Psoas muscle (tissue), 8 donors: ENCODE data around the gene PCGF3. TPM values are rescaled to one million over a fixed set of nuclear protein-coding genes. Genes with fewer than 3 reads are reported as not detected.

Experiments
- ATAC-seq, 4 donors: fragments of 200-7000 bp; cut with Tn5 transposase; one replicate each; pipeline ENCODE4 v1.9.1; 2020; ENCODE audit warnings: moderate library complexity in 3 of 4, mild to moderate bottlenecking in 2 of 4
- DNase-seq, 2 donors: peaks; one replicate each; pipeline ENCODE4 v3.0.0-alpha.2; 2020
- H3K27ac ChIP-seq: fragments of 200-600 bp; one replicate; pipeline ENCODE4 v1.8.0; 2022
- H3K27me3 ChIP-seq, 3 donors: fragments of 200-600 bp in 1 of 3; one replicate each; pipeline versions ENCODE4 v1.6.1 to v1.8.0; 2013 to 2022; ENCODE audit warnings: low read length in 2 of 3, mild to moderate bottlenecking in 2 of 3, moderate library complexity in 1 of 3; ENCODE audit not compliant: insufficient read depth in 3 of 3
- H3K36me3 ChIP-seq, 2 donors: fragments of 200-600 bp in 1 of 2; one replicate each; pipeline versions ENCODE4 v1.6.1 to v1.8.0; 2013 to 2022; ENCODE audit warnings: low read depth in 1 of 2, mild to moderate bottlenecking in 1 of 2, moderate library complexity in 1 of 2; ENCODE audit not compliant: insufficient read depth in 1 of 2
- H3K4me1 ChIP-seq: fragments of 200-600 bp; one replicate; pipeline ENCODE4 v1.8.0; 2022
- H3K4me3 ChIP-seq: fragments of 200-600 bp; one replicate; pipeline ENCODE4 v1.8.0; 2022; ENCODE audit warnings: mild to moderate bottlenecking
- H3K9me3 ChIP-seq: fragments of 200-600 bp; one replicate; pipeline ENCODE4 v1.8.0; 2022
- CTCF ChIP-seq: fragments of 200-600 bp; IDR thresholded peaks from one replicate; pipeline ENCODE4 v1.8.0; 2022; ENCODE audit warnings: antibody characterized with exemption
- WGBS, 3 donors: extraction: QIAGEN DNeasy Blood & Tissue Kit; methylation state at CpG; one replicate each; pipeline versions ENCODE4 v1.1.6 to v1.1.7; 2013; 5-methylcytosine and 5-hydroxymethylcytosine counted together
- intact Hi-C, 2 donors: fragments of 100-400 bp; cut with DNase I; formaldehyde crosslinking; loops; one replicate each; pipeline versions ENCODE4 v1.11.0 to v1.14.2; 2022
- polyA plus RNA-seq, 3 donors: library from polyadenylated mRNA; stranded (reverse); fragments of 200-250 nt; gene quantifications; one replicate each; pipeline ENCODE4 v1.2.3, GENCODE V29; 2013
- total RNA-seq, 4 donors: library from RNA; stranded (reverse); fragmentation: NEBNext Ultra II Directional in 2 of 4; extraction: Animal tissue kit (Norgen Biotek cat#: 25700) in 2 of 4; gene quantifications; one replicate each; pipeline versions ENCODE4 v1.2.1 to v1.2.4, GENCODE V29; 2021 to 2023
- donor health status: healthy with polysubstance abuse.
- donor health status: DM: no; HTN: no; CAD: no; lungs with moderate emphysema.
- donor health status: Bipolar disorder and iron deficiency.
- donor health status: healthy.
- donor health status: DM: yes; HTN: yes; CAD: no.
- donor health status: DM: no; HTN: no; CAD: no.
- donor health status: DM: no; HTN: no; CAD: no.
- donor health status: DM: yes; HTN: yes; CAD: no.

The PCGF3 gene
- total and polyA plus RNA-seq, 7 donors = 10.9 to 19.2 (median 15.1) TPM

- ATAC-seq = no peak
These were observed 103.4 kb downstream of the PCGF3 start for GRCh38 chr4:808860-809570.

GRCh38 chr4:813900-814299, 108.3 kb downstream of the PCGF3 start:
- DNase-seq = no peak
- no peak for TF ChIP-seq CTCF
- ATAC-seq = no peak
- H3K36me3 ChIP-seq = no peaks in the 10 kb centered on the region
- peaks cover 3 to 60% (median 12%) of the 10 kb centered on the region in 3 donors for H3K27me3 ChIP-seq
- no peak overlapping the region for H3K27ac ChIP-seq
- 55 to 63% (median 57%) methylated on average over 10 of the region's 10 CpGs for WGBS, 3 donors
- no peak overlapping the region for H3K4me3 ChIP-seq
- H3K9me3 ChIP-seq = no peaks in the 10 kb centered on the region
- intact Hi-C loops = no loop called here
- no peaks in the 10 kb centered on the region for H3K4me1 ChIP-seq

More at GRCh38 chr4:808860-809570, 103.4 kb downstream of the PCGF3 start:
- Histone ChIP-seq H3K9me3 (peaks cover 3% of the 10 kb centered on the region), H3K27ac (no peak overlapping the region), H3K36me3 (no peaks in the 10 kb centered on the region), H3K4me3 (no peak overlapping the region), H3K4me1 (no peaks in the 10 kb centered on the region), H3K27me3 (peaks cover 3 to 54% (median 11%) of the 10 kb centered on the region in 3 donors)
- peak in 1 of 2 donors; percentile 18 for DNase-seq
- intact Hi-C loops = no loop called here
- no peak for TF ChIP-seq CTCF
- WGBS, 3 donors = 78 to 83% (median 82%) methylated on average over 27 to 30 of the region's 30 CpGs

GRCh38 chr4:814312-814850, 108.7 kb downstream of the PCGF3 start:
- peak in 1 of 2 donors; percentile 22 for DNase-seq
- intact Hi-C loops = no loop called here
- Histone ChIP-seq H3K27ac (no peak overlapping the region), H3K9me3 (no peaks in the 10 kb centered on the region), H3K4me1 (no peaks in the 10 kb centered on the region), H3K4me3 (no peak overlapping the region), H3K36me3 (no peaks in the 10 kb centered on the region), H3K27me3 (peaks cover 3 to 64% (median 12%) of the 10 kb centered on the region in 3 donors)
- ATAC-seq = no peak
- no peak for TF ChIP-seq CTCF
- WGBS, 3 donors = 76 to 82% (median 76%) methylated on average over 14 of the region's 14 CpGs

GRCh38 chr4:815464-816146, 110.0 kb downstream of the PCGF3 start:
- 13 to 14% (median 13%) methylated on average over 11 of the region's 11 CpGs for WGBS, 3 donors
- intact Hi-C loops = no loop called here
- DNase-seq (no peak), ATAC-seq (peak in 3 of 4 donors; percentile 37 to 57 (median 46))
- H3K4me1 ChIP-seq = no peaks in the 10 kb centered on the region
- no peaks in the 10 kb centered on the region for H3K9me3 ChIP-seq
- H3K36me3 ChIP-seq = no peaks in the 10 kb centered on the region
- TF ChIP-seq CTCF = no peak
- no peak overlapping the region for H3K27ac ChIP-seq
- H3K27me3 ChIP-seq = peaks cover 3 to 75% (median 15%) of the 10 kb centered on the region in 3 donors
- H3K4me3 ChIP-seq = no peak overlapping the region
